Measurements from ENCODE around the gene TNFRSF4. TPM values are rescaled to one million over a fixed set of nuclear protein-coding genes. Genes with fewer than 3 reads are reported as not detected.

TNFRSF4 gene
- total and polyA plus RNA-seq, 7 donors = 1.4 to 4.6 (median 3.5) TPM

DNA sequence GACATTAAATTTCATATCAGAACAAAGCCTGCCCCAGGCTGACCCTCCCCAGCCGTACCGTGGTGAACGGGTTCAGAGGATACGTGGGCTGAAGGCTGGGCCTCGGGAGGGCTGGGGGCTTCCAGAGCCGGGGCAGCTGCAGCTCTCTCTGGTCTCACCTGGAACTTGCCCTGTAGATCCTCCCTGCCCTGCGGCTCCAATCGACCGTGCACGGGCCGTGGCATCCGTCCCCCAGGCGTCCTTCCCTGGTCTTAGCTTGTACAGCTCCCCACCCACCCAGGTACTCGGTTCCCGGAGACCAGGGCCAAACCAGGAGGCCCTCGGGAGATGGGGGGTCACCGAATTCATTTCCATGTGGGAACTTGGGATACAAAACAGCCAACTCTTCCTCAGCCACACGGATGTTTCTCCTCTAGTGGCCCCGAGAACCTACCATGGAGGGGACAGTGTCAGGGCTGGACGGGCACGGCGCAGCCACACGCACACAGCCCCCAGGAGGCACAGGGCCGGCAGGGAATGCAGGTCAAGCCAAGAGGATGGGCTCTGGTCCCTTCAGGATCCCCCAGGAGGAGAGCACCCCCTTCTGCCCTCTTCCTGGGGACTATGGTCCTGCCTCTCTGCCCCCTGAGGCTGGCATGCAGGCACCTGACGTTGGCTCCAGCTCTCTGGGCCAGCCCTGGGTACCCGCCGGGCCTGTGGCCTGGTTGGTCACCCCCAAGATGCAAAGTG is 21.2 kb upstream of the TNFRSF4 start:
- intact Hi-C loops (cut with DNase I) = no loop called here
- WGBS, 3 donors = 82 to 84% (median 82%) methylated on average over 27 of the region's 27 CpGs

GRCh38 chr1:1234180-1234808 is 20.3 kb upstream of the TNFRSF4 start:
- peaks cover 23% of the 10 kb centered on the region for H3K4me1 ChIP-seq
- peaks cover 7% of the 10 kb centered on the region for H3K9me3 ChIP-seq
- intact Hi-C loops (cut with DNase I) = loop anchor here (5.0 kb wide), 1 partner anchor 38 kb away; the partner anchor contains the start of gene UBE2J2 (in 2 of the 2)
- TF ChIP-seq, protein P1, sequence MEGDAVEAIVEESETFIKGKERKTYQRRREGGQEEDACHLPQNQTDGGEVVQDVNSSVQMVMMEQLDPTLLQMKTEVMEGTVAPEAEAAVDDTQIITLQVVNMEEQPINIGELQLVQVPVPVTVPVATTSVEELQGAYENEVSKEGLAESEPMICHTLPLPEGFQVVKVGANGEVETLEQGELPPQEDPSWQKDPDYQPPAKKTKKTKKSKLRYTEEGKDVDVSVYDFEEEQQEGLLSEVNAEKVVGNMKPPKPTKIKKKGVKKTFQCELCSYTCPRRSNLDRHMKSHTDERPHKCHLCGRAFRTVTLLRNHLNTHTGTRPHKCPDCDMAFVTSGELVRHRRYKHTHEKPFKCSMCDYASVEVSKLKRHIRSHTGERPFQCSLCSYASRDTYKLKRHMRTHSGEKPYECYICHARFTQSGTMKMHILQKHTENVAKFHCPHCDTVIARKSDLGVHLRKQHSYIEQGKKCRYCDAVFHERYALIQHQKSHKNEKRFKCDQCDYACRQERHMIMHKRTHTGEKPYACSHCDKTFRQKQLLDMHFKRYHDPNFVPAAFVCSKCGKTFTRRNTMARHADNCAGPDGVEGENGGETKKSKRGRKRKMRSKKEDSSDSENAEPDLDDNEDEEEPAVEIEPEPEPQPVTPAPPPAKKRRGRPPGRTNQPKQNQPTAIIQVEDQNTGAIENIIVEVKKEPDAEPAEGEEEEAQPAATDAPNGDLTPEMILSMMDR (IDR thresholded peaks at IDR 0.05) = no peak
- DNase-seq (no peak), ATAC-seq (no peak)
- no peak overlapping the region for H3K27ac ChIP-seq
- peaks cover 0 to 11% (median 6%) of the 10 kb centered on the region in 3 donors for H3K27me3 ChIP-seq (ENCODE audit: insufficient read depth in 3 of 3, low read length in 2 of 3)
- no peaks in the 10 kb centered on the region for H3K36me3 ChIP-seq (ENCODE audit: insufficient read depth in 1 of 2, low read depth in 1 of 2)
- H3K4me3 ChIP-seq = no peak overlapping the region
- 90 to 94% (median 92%) methylated on average over 28 of the region's 28 CpGs for WGBS, 3 donors

More for the DNA sequence above, 21.2 kb upstream of the TNFRSF4 start:
- TF ChIP-seq, protein P1 (IDR thresholded peaks at IDR 0.05) = no peak
- Histone ChIP-seq H3K4me1 (peaks cover 14% of the 10 kb centered on the region), H3K27me3 (ENCODE audit: insufficient read depth in 3 of 3, low read length in 2 of 3) (peaks cover 0 to 16% (median 14%) of the 10 kb centered on the region in 3 donors), H3K36me3 (ENCODE audit: insufficient read depth in 1 of 2, low read depth in 1 of 2) (no peaks in the 10 kb centered on the region), H3K4me3 (no peak overlapping the region), H3K27ac (no peak overlapping the region), H3K9me3 (peaks cover 7% of the 10 kb centered on the region)
- DNase-seq (no peak), ATAC-seq (no peak)

- Histone ChIP-seq H3K4me3 (peak overlapping the region; percentile 57), H3K4me1 (peaks cover 24% of the 10 kb centered on the region), H3K9me3 (peaks cover 7% of the 10 kb centered on the region), H3K27me3 (ENCODE audit: insufficient read depth in 3 of 3, low read length in 2 of 3) (peaks cover 0 to 11% (median under 1%) of the 10 kb centered on the region in 3 donors), H3K36me3 (ENCODE audit: insufficient read depth in 1 of 2, low read depth in 1 of 2) (peaks cover 1 to 6% of the 10 kb centered on the region in 2 donors), H3K27ac (no peak overlapping the region)
- TF ChIP-seq, protein P1 (IDR thresholded peaks at IDR 0.05) = no peak
- no peak for ATAC-seq
- WGBS, 3 donors = 94 to 95% (median 95%) methylated on average over 15 of the region's 15 CpGs
- DNase-seq = no peak
- intact Hi-C loops (cut with DNase I) = loop anchor here (5.0 kb wide), 1 partner anchor 39 kb away; the partner anchor contains the start of gene UBE2J2 (in 2 of the 2)
Measured at GRCh38 chr1:1233567-1233892, 19.6 kb upstream of the TNFRSF4 start.

GRCh38 chr1:1232796-1233566 is 19.0 kb upstream of the TNFRSF4 start:
- Histone ChIP-seq H3K27me3 (ENCODE audit: insufficient read depth in 3 of 3, low read length in 2 of 3) (peaks cover 0 to 7% (median 0%) of the 10 kb centered on the region in 3 donors), H3K27ac (no peak overlapping the region), H3K4me1 (peaks cover 24% of the 10 kb centered on the region), H3K36me3 (ENCODE audit: insufficient read depth in 1 of 2, low read depth in 1 of 2) (peaks cover 7 to 11% of the 10 kb centered on the region in 2 donors), H3K4me3 (peak overlapping the region; percentile 57), H3K9me3 (peaks cover 7% of the 10 kb centered on the region)
- no peak for DNase-seq
- intact Hi-C loops (cut with DNase I) = loop anchor here (5.0 kb wide), 1 partner anchor 39 kb away; the partner anchor contains the start of gene UBE2J2 (in 2 of the 2)
- TF ChIP-seq, protein P1 (IDR thresholded peaks at IDR 0.05) = no peak
- 79 to 84% (median 81%) methylated on average over 75 to 98 of the region's 98 CpGs for WGBS, 3 donors
- no peak for ATAC-seq

Data from psoas muscle (tissue), 8 donors.